SU-DHL-6 (cell line): ENCODE results near the gene FAM20C.

ENCODE experiments used
- EZH2phosphoT487 ChIP-seq: fragments of 200-600 bp; sonication (generic), shearing (Covaris generic); conservative IDR thresholded peaks from 2 replicates; pipeline ENCODE4 v1.6.1; 2018; ENCODE audit warnings: mild to moderate bottlenecking, antibody characterized with exemption, low read length, moderate library complexity, mixed read lengths
- TF ChIP-seq, protein P1 (sequence below): fragments of 200-600 bp; sonication (generic); IDR thresholded peaks from one replicate; pipeline ENCODE4 v1.5.1; 2017; ENCODE audit warnings: antibody characterized with exemption, mild to moderate bottlenecking, low read length, moderate library complexity; ENCODE audit not compliant: insufficient read depth, poor library complexity, severe bottlenecking

DNA sequence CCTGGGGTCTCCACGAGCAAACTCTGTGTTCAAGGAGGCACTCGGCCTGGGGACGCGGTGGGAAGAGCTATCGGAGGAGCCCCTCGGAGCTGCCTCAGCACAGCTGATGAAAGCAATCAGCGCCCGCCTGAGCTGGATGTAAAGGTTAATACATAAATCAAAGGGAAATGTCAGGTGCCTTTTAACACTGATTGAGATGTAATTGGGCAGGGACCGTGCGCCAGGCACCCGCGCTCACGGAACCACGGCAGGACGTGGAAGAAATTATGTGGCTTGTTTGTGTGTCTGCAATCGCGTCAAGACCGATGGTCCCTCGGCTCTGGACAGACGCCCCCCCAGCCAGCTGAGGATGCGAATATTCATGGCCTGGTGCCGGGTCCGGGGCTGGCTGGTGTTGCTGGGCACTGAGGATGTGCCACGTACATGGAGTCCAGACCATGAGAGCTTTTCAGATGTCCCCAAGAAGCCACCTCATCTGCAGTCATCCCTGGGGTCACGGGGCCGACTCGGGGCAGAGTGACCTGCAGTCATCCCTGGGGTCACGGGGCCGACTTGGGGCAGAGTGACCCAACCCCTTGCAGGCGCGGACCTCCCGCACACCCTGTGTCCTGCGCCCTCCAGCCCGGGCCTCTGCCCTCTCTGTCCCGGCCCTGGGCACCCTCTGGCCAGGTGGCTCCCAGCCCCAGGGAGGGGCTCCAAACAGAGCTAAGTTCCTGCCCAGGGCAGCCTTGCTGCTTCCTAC lies 113.2 kb downstream of the FAM20C start:
- TF ChIP-seq, protein P1, sequence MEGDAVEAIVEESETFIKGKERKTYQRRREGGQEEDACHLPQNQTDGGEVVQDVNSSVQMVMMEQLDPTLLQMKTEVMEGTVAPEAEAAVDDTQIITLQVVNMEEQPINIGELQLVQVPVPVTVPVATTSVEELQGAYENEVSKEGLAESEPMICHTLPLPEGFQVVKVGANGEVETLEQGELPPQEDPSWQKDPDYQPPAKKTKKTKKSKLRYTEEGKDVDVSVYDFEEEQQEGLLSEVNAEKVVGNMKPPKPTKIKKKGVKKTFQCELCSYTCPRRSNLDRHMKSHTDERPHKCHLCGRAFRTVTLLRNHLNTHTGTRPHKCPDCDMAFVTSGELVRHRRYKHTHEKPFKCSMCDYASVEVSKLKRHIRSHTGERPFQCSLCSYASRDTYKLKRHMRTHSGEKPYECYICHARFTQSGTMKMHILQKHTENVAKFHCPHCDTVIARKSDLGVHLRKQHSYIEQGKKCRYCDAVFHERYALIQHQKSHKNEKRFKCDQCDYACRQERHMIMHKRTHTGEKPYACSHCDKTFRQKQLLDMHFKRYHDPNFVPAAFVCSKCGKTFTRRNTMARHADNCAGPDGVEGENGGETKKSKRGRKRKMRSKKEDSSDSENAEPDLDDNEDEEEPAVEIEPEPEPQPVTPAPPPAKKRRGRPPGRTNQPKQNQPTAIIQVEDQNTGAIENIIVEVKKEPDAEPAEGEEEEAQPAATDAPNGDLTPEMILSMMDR, result no peak
- no peak for TF ChIP-seq EZH2phosphoT487
